OCI-LY3 (cell line): ENCODE measurements around the gene KIF5C.

ENCODE experiments used
- EZH2phosphoT487 ChIP-seq: fragments of 200-600 bp; shearing (Covaris generic); IDR thresholded peaks from 2 replicates; pipeline ENCODE4 v1.6.1; 2018; ENCODE audit warnings: antibody characterized with exemption, mixed run types, low read depth
- TF ChIP-seq, protein P1 (sequence below): fragments of 200-600, 300-600 bp; sonication (generic); IDR thresholded peaks from 2 replicates; pipeline ENCODE4 v1.5.1; 2014; ENCODE audit warnings: antibody characterized with exemption, low read length, low read depth

DNA sequence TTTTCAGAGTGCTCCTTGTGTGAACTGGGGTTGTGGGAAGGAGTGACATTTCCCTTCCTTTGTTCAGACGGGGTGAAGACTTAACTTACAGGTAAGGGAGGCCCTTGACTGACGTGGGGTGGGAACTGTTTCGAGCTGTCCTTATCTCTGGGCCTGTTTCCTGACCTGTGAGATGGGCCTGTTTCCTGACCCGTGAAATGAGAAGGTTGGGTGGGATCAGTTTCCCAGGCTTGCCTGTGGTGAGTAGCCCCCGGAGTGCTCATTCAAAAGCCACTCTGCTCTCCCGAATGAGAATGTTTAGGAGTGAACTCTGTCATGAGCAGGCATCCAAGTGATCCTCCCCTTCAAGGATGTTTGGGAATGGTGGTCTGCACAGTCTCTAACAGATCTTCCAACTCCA lies 159.4 kb downstream of the KIF5C start:
- TF ChIP-seq, protein P1, sequence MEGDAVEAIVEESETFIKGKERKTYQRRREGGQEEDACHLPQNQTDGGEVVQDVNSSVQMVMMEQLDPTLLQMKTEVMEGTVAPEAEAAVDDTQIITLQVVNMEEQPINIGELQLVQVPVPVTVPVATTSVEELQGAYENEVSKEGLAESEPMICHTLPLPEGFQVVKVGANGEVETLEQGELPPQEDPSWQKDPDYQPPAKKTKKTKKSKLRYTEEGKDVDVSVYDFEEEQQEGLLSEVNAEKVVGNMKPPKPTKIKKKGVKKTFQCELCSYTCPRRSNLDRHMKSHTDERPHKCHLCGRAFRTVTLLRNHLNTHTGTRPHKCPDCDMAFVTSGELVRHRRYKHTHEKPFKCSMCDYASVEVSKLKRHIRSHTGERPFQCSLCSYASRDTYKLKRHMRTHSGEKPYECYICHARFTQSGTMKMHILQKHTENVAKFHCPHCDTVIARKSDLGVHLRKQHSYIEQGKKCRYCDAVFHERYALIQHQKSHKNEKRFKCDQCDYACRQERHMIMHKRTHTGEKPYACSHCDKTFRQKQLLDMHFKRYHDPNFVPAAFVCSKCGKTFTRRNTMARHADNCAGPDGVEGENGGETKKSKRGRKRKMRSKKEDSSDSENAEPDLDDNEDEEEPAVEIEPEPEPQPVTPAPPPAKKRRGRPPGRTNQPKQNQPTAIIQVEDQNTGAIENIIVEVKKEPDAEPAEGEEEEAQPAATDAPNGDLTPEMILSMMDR: no peak
- TF ChIP-seq EZH2phosphoT487: no peak
